Activated T-cell treated with anti-CD3 and anti-CD28 coated beads, Interleukin-2, amount 50 U/mL, for 1 hour (primary cell): ENCODE data around the gene MAN2A2.
"Not testable (repeated sequence)": the region's sequence is repeated elsewhere in the genome, so short reads cannot be mapped to it uniquely, and the experiment has no call there.

Experiments
- DNase-seq: peaks from one replicate; pipeline ENCODE4 v3.0.0-alpha.2; 2020

Gene MAN2A2

GRCh38 chr15:90922712-90923322, 19.7 kb downstream of the MAN2A2 start:
- DNase-seq: not testable (repeated sequence)

GRCh38 chr15:90924375-90924774, 21.3 kb downstream of the MAN2A2 start:
- no peak for DNase-seq

- not testable (repeated sequence) for DNase-seq
Measured at GRCh38 chr15:90926766-90927165, 23.7 kb downstream of the MAN2A2 start.

GRCh38 chr15:90928106-90928505, 25.0 kb downstream of the MAN2A2 start:
- DNase-seq: not testable (repeated sequence)

GRCh38 chr15:90929246-90930019, 26.3 kb downstream of the MAN2A2 start:
- no peak for DNase-seq

- DNase-seq: no peak
Measured at GRCh38 chr15:90930861-90931574, 27.9 kb downstream of the MAN2A2 start.

GRCh38 chr15:90931575-90931827, 28.4 kb downstream of the MAN2A2 start:
- no peak for DNase-seq

- peak; percentile 93 for DNase-seq
Measured at GRCh38 chr15:90931828-90932659, 28.9 kb downstream of the MAN2A2 start, which contains the start of gene HDDC3. Gene HDDC3, minus strand, starts transcription at chr15:90932549. Its CDS starts 9 bp downstream, at chr15:90932540.

- no peak for DNase-seq
Measured at GRCh38 chr15:90932660-90932991, 29.5 kb downstream of the MAN2A2 start.

- DNase-seq: no peak
Measured at GRCh38 chr15:90933301-90933700, 30.2 kb downstream of the MAN2A2 start.

GRCh38 chr15:90934256-90934948, 31.3 kb downstream of the MAN2A2 start:
- DNase-seq: peak; percentile 85

- DNase-seq: peak; percentile 97
Measured at GRCh38 chr15:90934949-90935751, 32.0 kb downstream of the MAN2A2 start, which contains the start of gene UNC45A. Gene UNC45A, plus strand, starts transcription at chr15:90935285. Its CDS starts 40 bp downstream, at chr15:90935325.

- DNase-seq: no peak
Measured at GRCh38 chr15:90936823-90937222, 33.7 kb downstream of the MAN2A2 start.

GRCh38 chr15:90938261-90938660, 35.2 kb downstream of the MAN2A2 start:
- no peak for DNase-seq

GRCh38 chr15:90939756-90940155, 36.7 kb downstream of the MAN2A2 start:
- DNase-seq: no peak

GRCh38 chr15:90941038-90941437, 37.9 kb downstream of the MAN2A2 start:
- no peak for DNase-seq

GRCh38 chr15:90942354-90943120, 39.4 kb downstream of the MAN2A2 start:
- DNase-seq: no peak

- DNase-seq: no peak
Measured at GRCh38 chr15:90945091-90945490, 42.0 kb downstream of the MAN2A2 start.

- DNase-seq: no peak
Measured at GRCh38 chr15:90946538-90946937, 43.4 kb downstream of the MAN2A2 start.

GRCh38 chr15:90946941-90947576, 44.0 kb downstream of the MAN2A2 start:
- no peak for DNase-seq
